ENCODE data around the gene GUF1.

Gene GUF1

DNA sequence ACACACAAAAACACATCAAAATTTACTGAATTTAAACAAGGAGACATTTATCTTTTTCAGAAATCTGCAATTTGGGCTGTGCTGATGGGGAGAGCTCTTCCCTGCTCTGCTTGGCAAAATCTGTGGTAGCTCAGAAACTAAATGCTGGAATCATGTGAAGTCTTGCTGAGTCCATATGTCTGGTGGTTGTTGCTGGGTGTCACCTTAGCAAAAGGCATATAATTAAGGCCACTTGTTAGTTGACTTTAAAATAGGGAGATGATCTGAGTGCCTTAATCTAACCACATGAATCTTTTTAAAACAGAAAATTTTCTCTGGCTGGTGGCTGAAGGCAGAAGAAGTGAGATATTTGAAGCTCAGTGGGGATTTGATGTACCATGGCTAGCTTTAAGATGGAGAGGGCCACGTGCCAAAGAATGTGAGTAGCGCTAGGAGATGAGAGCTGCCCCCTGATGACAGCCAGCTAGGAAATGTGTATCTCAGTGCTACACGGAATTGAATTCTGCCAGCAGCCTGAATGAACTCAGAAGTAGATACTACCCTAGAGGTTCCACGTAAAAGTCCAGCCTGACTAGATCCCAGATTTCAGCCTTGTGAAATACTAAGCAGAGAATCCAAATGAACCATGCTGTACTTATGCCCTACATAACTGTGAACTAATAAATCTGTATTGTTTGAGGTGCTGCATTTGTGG lies 7.6 kb upstream of the GUF1 start:
- no peak for TF ChIP-seq GATA3 (IDR thresholded peaks at IDR 0.05; ENCODE audit: low read depth, low read length)
- no peak for TF ChIP-seq GATA2 (IDR thresholded peaks at IDR 0.05; ENCODE audit: low read depth, low read length)

DNA sequence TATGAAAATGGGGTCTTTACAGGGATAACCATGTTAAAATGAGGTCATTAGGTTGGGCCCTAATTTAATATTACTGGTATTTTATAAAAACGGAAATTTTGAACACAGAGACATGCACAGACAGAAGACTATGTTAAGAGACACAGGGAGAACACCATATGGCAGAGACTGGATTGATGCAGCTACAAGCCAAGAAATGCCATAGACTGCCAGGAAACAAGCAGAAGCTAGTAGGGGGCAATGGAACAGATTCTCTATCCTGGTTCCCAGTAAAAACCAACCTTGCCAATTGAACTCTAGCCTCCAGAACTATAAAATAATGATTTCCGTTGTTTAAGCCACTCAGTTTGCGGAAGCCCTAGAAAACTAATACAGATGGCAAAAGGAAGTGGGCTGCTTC lies 6.6 kb upstream of the GUF1 start:
- TF ChIP-seq GATA2 (IDR thresholded peaks at IDR 0.05; ENCODE audit: low read depth, low read length) = no peak
- TF ChIP-seq GATA3 (IDR thresholded peaks at IDR 0.05; ENCODE audit: low read depth, low read length) = no peak

GRCh38 chr4:44674471-44674870 lies 3.7 kb upstream of the GUF1 start:
- TF ChIP-seq GATA2 (IDR thresholded peaks at IDR 0.05; ENCODE audit: low read depth, low read length) (no peak), GATA3 (IDR thresholded peaks at IDR 0.05; ENCODE audit: low read depth, low read length) (no peak)

DNA sequence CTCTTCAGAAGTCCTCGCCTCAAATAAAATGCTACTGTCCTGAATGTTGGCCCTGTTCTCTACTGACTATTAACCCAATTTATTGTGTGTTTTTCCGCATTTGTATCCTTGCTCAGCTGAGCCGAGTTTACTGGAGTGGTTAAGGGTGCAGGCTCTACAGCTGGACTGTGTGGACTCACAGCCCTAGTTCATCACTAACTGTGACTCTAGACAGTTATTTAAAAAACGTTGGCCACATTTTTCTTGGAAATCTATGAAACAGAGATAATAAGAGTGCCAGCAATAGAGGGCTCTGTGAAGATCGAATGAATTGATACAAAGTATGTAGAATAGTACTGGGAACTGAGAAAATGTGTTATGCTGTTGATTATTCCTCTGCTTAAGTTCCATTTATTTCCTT lies 2.9 kb upstream of the GUF1 start:
- TF ChIP-seq GATA3 (IDR thresholded peaks at IDR 0.05; ENCODE audit: low read depth, low read length) = no peak
- TF ChIP-seq GATA2 (IDR thresholded peaks at IDR 0.05; ENCODE audit: low read depth, low read length) = no peak

DNA sequence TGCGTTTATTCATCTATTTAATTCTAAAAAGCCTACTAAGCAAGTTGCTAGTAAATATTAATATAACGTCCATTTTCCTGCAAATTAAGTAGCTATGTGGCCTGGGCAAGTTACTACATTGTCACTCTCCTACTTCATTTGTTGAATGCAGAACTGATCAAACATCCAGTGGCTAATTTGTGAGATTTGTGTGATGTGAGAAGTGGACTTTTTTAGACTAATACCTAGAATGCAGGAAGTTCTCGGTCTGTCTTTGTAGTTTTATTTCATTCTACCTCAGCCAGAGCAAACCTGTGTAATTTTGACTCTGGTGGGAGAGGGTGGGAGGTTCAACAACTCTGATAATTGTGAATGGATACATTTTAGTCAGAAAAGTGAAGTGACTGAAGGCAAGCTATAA lies 840 bp downstream of the GUF1 start:
- TF ChIP-seq GATA2 (IDR thresholded peaks at IDR 0.05; ENCODE audit: low read depth, low read length) (no peak), GATA3 (IDR thresholded peaks at IDR 0.05; ENCODE audit: low read depth, low read length) (no peak)

- peak; percentile 73 for TF ChIP-seq GATA3 (IDR thresholded peaks at IDR 0.05; ENCODE audit: low read depth, low read length)
- no peak for TF ChIP-seq GATA2 (IDR thresholded peaks at IDR 0.05; ENCODE audit: low read depth, low read length)
Observed at GRCh38 chr4:44684648-44685047, 6.4 kb downstream of the GUF1 start.

DNA sequence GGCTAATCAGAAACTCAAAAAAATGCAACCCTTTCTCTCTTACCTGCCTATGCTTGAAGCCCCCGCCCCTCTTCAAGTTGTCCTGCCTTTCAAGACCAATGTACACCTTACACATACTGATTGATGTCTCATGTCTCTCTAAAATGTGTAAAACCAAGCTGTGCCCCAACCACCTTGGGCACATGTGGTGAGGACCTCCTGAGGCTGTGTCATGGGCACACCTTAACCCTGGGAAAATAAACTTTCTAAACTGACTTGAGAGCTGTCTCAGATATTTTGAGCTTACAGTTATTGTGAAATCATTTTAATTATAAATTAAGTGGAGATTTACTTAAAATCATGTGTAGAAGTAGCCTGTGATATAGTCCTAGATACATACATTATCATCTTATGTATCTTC lies 22.2 kb downstream of the GUF1 start:
- TF ChIP-seq GATA3 (IDR thresholded peaks at IDR 0.05; ENCODE audit: low read depth, low read length) (no peak), GATA2 (IDR thresholded peaks at IDR 0.05; ENCODE audit: low read depth, low read length) (no peak)

GRCh38 chr4:44701037-44701436 lies 22.8 kb downstream of the GUF1 start:
- TF ChIP-seq GATA2 (IDR thresholded peaks at IDR 0.05; ENCODE audit: low read depth, low read length) = no peak
- TF ChIP-seq GATA3 (IDR thresholded peaks at IDR 0.05; ENCODE audit: low read depth, low read length) = no peak

GRCh38 chr4:44704673-44705072 lies 26.5 kb downstream of the GUF1 start:
- TF ChIP-seq GATA3 (IDR thresholded peaks at IDR 0.05; ENCODE audit: low read depth, low read length) = no peak
- TF ChIP-seq GATA2 (IDR thresholded peaks at IDR 0.05; ENCODE audit: low read depth, low read length) = no peak

- TF ChIP-seq GATA2 (IDR thresholded peaks at IDR 0.05; ENCODE audit: low read depth, low read length) (no peak), GATA3 (IDR thresholded peaks at IDR 0.05; ENCODE audit: low read depth, low read length) (no peak)
Observed at GRCh38 chr4:44713125-44713524, 34.9 kb downstream of the GUF1 start.

GRCh38 chr4:44716597-44716996 lies 38.4 kb downstream of the GUF1 start:
- TF ChIP-seq GATA3 (IDR thresholded peaks at IDR 0.05; ENCODE audit: low read depth, low read length) (no peak), GATA2 (IDR thresholded peaks at IDR 0.05; ENCODE audit: low read depth, low read length) (no peak)

- TF ChIP-seq GATA3 (IDR thresholded peaks at IDR 0.05; ENCODE audit: low read depth, low read length) = no peak
- TF ChIP-seq GATA2 (IDR thresholded peaks at IDR 0.05; ENCODE audit: low read depth, low read length) = no peak
Observed at GRCh38 chr4:44720371-44720770, 42.2 kb downstream of the GUF1 start.

- TF ChIP-seq GATA2 (IDR thresholded peaks at IDR 0.05; ENCODE audit: low read depth, low read length) = no peak
- no peak for TF ChIP-seq GATA3 (IDR thresholded peaks at IDR 0.05; ENCODE audit: low read depth, low read length)
Observed at GRCh38 chr4:44722001-44722400, 43.8 kb downstream of the GUF1 start.

DNA sequence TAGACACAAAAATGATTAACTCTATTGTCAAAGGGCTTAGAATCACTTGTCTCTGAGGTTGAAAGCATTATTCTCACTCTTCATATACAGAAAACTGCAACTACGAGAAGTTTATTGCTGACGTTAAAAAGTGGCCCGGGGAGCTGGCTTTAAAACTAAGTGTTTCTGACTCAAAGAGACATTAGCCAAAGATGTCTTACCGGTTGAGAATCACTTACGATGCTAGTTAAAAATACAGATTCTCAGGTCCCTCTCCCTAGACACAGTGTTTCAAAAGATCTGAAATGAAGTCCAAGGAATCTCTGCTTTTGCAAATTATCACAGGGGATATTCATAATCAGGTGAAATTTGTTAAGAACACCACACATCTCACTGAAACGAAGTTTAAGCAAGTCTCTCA lies 46.9 kb downstream of the GUF1 start:
- TF ChIP-seq GATA3 (IDR thresholded peaks at IDR 0.05; ENCODE audit: low read depth, low read length) (no peak), GATA2 (IDR thresholded peaks at IDR 0.05; ENCODE audit: low read depth, low read length) (no peak)

GRCh38 chr4:44725726-44726037 lies 47.5 kb downstream of the GUF1 start:
- no peak for TF ChIP-seq GATA3 (IDR thresholded peaks at IDR 0.05; ENCODE audit: low read depth, low read length)
- no peak for TF ChIP-seq GATA2 (IDR thresholded peaks at IDR 0.05; ENCODE audit: low read depth, low read length)
